Neural cell (in vitro differentiated cells): ENCODE data around the gene SERTAD2.

Experiments used
- EZH2 ChIP-seq: fragments of 200-600, 300-800 bp; shearing (Covaris generic), sonication (generic); IDR thresholded peaks from 2 replicates; pipeline ENCODE4 v1.6.1; 2014; ENCODE audit warnings: antibody characterized with exemption, low read length, borderline replicate concordance, mild to moderate bottlenecking; ENCODE audit not compliant: insufficient read depth, poor library complexity, severe bottlenecking
- RAD21 ChIP-seq: fragments of 450-650 bp; conservative IDR thresholded peaks from 2 replicates; pipeline ENCODE4 v1.6.1; 2014; ENCODE audit warnings: antibody characterized with exemption, mild to moderate bottlenecking, moderate library complexity
- TF ChIP-seq, protein P1 (sequence below): fragments of 450-650 bp; IDR thresholded peaks from 2 replicates; pipeline ENCODE4 v1.5.1; 2014; ENCODE audit warnings: antibody characterized with exemption, mild to moderate bottlenecking, moderate library complexity; ENCODE audit not compliant: poor library complexity, severe bottlenecking

- TF ChIP-seq, protein P1, sequence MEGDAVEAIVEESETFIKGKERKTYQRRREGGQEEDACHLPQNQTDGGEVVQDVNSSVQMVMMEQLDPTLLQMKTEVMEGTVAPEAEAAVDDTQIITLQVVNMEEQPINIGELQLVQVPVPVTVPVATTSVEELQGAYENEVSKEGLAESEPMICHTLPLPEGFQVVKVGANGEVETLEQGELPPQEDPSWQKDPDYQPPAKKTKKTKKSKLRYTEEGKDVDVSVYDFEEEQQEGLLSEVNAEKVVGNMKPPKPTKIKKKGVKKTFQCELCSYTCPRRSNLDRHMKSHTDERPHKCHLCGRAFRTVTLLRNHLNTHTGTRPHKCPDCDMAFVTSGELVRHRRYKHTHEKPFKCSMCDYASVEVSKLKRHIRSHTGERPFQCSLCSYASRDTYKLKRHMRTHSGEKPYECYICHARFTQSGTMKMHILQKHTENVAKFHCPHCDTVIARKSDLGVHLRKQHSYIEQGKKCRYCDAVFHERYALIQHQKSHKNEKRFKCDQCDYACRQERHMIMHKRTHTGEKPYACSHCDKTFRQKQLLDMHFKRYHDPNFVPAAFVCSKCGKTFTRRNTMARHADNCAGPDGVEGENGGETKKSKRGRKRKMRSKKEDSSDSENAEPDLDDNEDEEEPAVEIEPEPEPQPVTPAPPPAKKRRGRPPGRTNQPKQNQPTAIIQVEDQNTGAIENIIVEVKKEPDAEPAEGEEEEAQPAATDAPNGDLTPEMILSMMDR: no peak
- TF ChIP-seq EZH2 (no peak), RAD21 (no peak)
Observed at GRCh38 chr2:64582774-64583340, 70.9 kb downstream of the SERTAD2 start.
